Esophagus squamous epithelium (tissue), 5 donors: ENCODE data around the gene NTF3. TPM values are rescaled to one million over a fixed set of nuclear protein-coding genes. Genes with fewer than 3 reads are reported as not detected.

ENCODE experiments used
- DNase-seq: peaks from one replicate; lab custom pipeline; 2025; lab: John Stamatoyannopoulos, UW
- H3K27ac ChIP-seq, 4 donors: fragments of 200-600 bp; sonication (generic); one replicate each; pipeline ENCODE4 v1.5.1; 2016 to 2019; ENCODE audit warnings: mild to moderate bottlenecking in 1 of 4
- H3K27me3 ChIP-seq, 4 donors: fragments of 200-600 bp; sonication (generic); 1 replicate in 3 of 4; 2 replicates in 1 of 4; pipeline versions ENCODE4 v1.5.1 to v1.6.0; 2017 to 2021; ENCODE audit warnings: antibody characterized with exemption in 1 of 4
- H3K36me3 ChIP-seq, 3 donors: fragments of 200-600 bp; sonication (generic); one replicate each; pipeline ENCODE4 v1.5.1; 2016 to 2019
- H3K4me1 ChIP-seq, 3 donors: fragments of 200-600 bp; sonication (generic); one replicate each; pipeline ENCODE4 v1.5.1; 2017 to 2019
- H3K4me3 ChIP-seq, 4 donors: fragments of 200-600 bp; sonication (generic); 1 replicate in 3 of 4; 2 replicates in 1 of 4; pipeline ENCODE4 v1.5.1; 2016 to 2019; ENCODE audit warnings: mild to moderate bottlenecking in 2 of 4, moderate library complexity in 1 of 4
- H3K9me3 ChIP-seq, 3 donors: fragments of 200-600 bp; sonication (generic); one replicate each; pipeline ENCODE4 v1.5.1; 2016 to 2019
- CTCF ChIP-seq, 6 experiments: fragments of 450-650 bp in 4 of 6; fragments of 200-600 bp in 2 of 6; sonication (generic) in 2 of 6; IDR thresholded peaks; one replicate each; pipeline ENCODE4 v1.5.1; 2016 to 2019; ENCODE audit warnings: antibody characterized with exemption in 6 of 6, mild to moderate bottlenecking in 4 of 6, moderate library complexity in 4 of 6
- POLR2A ChIP-seq, 4 donors: fragments of 450-650 bp; IDR thresholded peaks; one replicate each; pipeline ENCODE4 v1.6.1; 2017; ENCODE audit warnings: antibody characterized with exemption in 4 of 4, mild to moderate bottlenecking in 4 of 4, moderate library complexity in 3 of 4
- WGBS, 2 donors: methylation state at CpG; one replicate each; pipeline ENCODE4 v1.1.5; 2018; 5-methylcytosine and 5-hydroxymethylcytosine counted together
- intact Hi-C: fragments of 100-400 bp; cut with DNase I; formaldehyde crosslinking; loops from one replicate; pipeline ENCODE4 v1.15.0; 2022
- total RNA-seq, 4 donors: library from RNA; depleted of rRNA; stranded (reverse); fragments of >200 nt; gene quantifications; one replicate each; pipeline ENCODE4 v1.1.0, GENCODE V29; 2016
- donor health status: DM: yes; HTN: yes; CAD: no.

Gene NTF3
- total RNA-seq, 4 donors from 2014 or later, result 0.30 to 7.6 (median 1.9) TPM

- Histone ChIP-seq H3K4me1 (no peaks in the 10 kb centered on the region), H3K36me3 (no peaks in the 10 kb centered on the region), H3K9me3 (no peaks in the 10 kb centered on the region), H3K27ac (no peak overlapping the region), H3K4me3 (no peak overlapping the region), H3K27me3 (peaks cover 0 to 15% (median 0%) of the 10 kb centered on the region in 4 donors)
- DNase-seq, result no peak
- intact Hi-C loops, result no loop called here
- no peak for TF ChIP-seq POLR2A (IDR thresholded peaks at IDR 0.05)
- no peak for TF ChIP-seq CTCF (IDR thresholded peaks at IDR 0.05)
- 70 to 83% methylated on average over 8 of the region's 8 CpGs for WGBS, 2 donors
Observed at GRCh38 chr12:5478081-5478706, 46.3 kb downstream of the NTF3 start.

DNA sequence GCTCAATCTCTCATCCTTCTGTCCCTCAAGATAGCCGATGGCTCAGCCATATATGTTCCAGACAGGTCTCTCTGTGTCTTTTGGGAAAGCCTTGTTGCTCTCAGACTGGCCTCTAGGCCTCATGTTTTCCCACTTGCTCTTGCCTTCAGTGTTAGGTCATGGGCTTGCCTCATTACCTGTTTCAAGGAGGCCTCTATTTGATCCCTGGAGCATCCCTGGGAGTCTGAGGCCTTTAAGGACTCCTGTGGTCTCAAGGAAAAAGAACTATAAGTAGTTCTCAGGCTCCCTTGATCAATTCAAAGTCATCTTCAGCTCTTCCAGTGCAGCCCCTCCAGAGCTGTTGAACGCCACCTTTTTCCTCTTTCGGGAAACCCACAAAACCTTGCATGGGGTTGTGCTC, 47.9 kb downstream of the NTF3 start:
- Histone ChIP-seq H3K27me3 (peaks cover 0 to 14% (median 0%) of the 10 kb centered on the region in 4 donors), H3K27ac (no peak overlapping the region), H3K9me3 (no peaks in the 10 kb centered on the region), H3K36me3 (no peaks in the 10 kb centered on the region), H3K4me1 (no peaks in the 10 kb centered on the region), H3K4me3 (no peak overlapping the region)
- TF ChIP-seq CTCF (IDR thresholded peaks at IDR 0.05) (no peak), POLR2A (IDR thresholded peaks at IDR 0.05) (no peak)
- intact Hi-C loops, result no loop called here
- WGBS, 2 donors, result 79 to 83% methylated on average over 3 of the region's 3 CpGs
- DNase-seq, result no peak

DNA sequence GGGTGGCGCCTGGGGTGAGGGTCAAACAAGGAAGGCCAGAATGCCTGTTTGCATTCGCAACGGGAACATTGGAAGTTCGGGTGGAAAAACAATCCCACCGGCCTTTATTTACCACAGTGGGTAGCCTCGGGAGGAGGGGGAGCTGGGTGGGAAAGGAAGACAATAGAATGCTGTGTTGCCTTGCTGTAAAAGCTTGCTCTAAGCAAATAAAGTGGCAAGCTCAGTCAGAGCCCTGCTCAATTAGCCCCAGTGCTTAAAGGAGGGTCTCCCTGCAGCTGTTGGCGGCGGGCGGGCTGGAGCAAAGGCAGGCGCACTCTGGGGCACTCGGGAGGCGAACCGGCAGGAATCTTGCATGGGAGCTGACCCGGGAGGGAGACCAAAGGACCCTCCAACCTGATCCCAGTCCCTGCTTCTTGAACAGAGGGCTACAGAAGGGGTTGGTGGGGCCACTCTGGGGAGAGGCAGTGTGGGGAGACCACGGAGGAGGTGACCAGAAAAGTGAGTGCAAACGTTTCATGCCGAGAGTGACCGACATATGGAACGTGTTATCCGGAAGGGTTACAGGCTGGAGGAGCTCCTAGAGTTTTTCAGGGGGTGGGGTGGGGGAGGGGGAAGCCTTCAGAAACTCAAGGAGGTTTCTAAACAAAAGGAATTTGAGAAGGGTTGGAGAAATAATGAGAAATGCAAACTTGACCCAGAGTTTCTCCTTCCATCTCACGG, 48.5 kb downstream of the NTF3 start:
- DNase-seq, result no peak
- no peaks in the 10 kb centered on the region for H3K36me3 ChIP-seq
- H3K4me1 ChIP-seq, result no peaks in the 10 kb centered on the region
- H3K27ac ChIP-seq, result no peak overlapping the region
- no peak overlapping the region for H3K4me3 ChIP-seq
- H3K27me3 ChIP-seq, result peaks cover 0 to 14% (median 0%) of the 10 kb centered on the region in 4 donors
- no peaks in the 10 kb centered on the region for H3K9me3 ChIP-seq
- TF ChIP-seq CTCF (IDR thresholded peaks at IDR 0.05) (no peak), POLR2A (IDR thresholded peaks at IDR 0.05) (no peak)
- 40 to 60% methylated on average over 9 to 16 of the region's 21 CpGs for WGBS, 2 donors
- intact Hi-C loops, result no loop called here

GRCh38 chr12:5480938-5481303, 49.0 kb downstream of the NTF3 start:
- no peaks in the 10 kb centered on the region for H3K36me3 ChIP-seq
- H3K4me3 ChIP-seq, result no peak overlapping the region
- no peak for DNase-seq
- intact Hi-C loops, result no loop called here
- no peak overlapping the region for H3K27ac ChIP-seq
- no peaks in the 10 kb centered on the region for H3K4me1 ChIP-seq
- H3K9me3 ChIP-seq, result no peaks in the 10 kb centered on the region
- TF ChIP-seq CTCF (IDR thresholded peaks at IDR 0.05) (no peak), POLR2A (IDR thresholded peaks at IDR 0.05) (no peak)
- H3K27me3 ChIP-seq, result peaks cover 0 to 14% (median 0%) of the 10 kb centered on the region in 4 donors
- 59% methylated on average over 8 of the region's 10 CpGs; no CpG with 5 or more reads in 1 of the 2 donors for WGBS, 2 donors

DNA sequence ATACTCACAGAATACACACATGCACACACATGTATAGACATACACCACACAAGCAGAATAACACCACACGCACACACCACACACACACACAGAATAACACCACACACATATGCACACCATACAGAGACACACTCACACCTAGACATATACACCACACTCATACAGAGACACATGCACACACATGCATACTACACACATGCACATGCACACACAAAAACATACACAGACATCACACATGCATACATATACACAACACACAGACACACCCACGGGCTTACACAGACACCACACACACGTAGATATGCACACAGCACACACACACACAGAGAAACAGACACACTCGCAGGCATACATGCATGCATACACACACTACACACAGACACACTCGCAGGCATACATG, 49.7 kb downstream of the NTF3 start:
- H3K27me3 ChIP-seq, result peaks cover 0 to 14% (median 0%) of the 10 kb centered on the region in 4 donors
- no peaks in the 10 kb centered on the region for H3K36me3 ChIP-seq
- no peaks in the 10 kb centered on the region for H3K4me1 ChIP-seq
- TF ChIP-seq CTCF (IDR thresholded peaks at IDR 0.05), result no peak
- TF ChIP-seq POLR2A (IDR thresholded peaks at IDR 0.05), result no peak
- no peak for DNase-seq
- no peak overlapping the region for H3K4me3 ChIP-seq
- intact Hi-C loops, result no loop called here
- no peak overlapping the region for H3K27ac ChIP-seq
- WGBS, 2 donors, result 86 to 89% methylated on average over 2 to 4 of the region's 5 CpGs
- H3K9me3 ChIP-seq, result no peaks in the 10 kb centered on the region
